ENCODE measurements around the gene CCDC92B. TPM values are rescaled to one million over a fixed set of nuclear protein-coding genes. Genes with fewer than 3 reads are reported as not detected.
A peak's percentile ranks its signal among the peaks of the same experiment; 100 is the strongest.

Gene CCDC92B
- total and polyA plus RNA-seq, 2 of the 13 experiments (the other 11 are each of a cell fraction or from before 2014, with no cell fraction given), result not detected

DNA sequence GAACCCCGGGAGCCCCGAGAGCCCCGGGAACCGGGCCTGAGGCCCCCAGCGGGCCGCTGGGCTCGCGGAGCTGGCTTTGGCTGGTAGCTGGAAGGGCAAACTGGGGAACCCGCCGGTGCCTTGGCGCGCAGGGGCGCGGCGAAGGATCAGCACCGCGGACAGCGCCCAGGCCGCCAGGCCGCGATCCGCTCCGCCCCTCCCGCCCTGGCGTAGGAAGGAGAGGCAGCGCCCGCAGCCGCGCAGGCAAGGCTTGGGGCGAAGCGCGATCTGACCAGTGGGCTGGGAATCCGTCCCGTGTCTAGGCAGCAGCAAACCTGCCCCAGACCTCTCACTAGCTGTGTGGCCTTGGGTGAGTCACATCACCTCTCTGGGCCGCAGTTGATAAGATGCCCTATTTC, 331 bp upstream of the CCDC92B start (continued):
- TF ChIP-seq PPARG (CRISPR knock-in tag; conservative IDR thresholded peaks at IDR 0.05), result peak; percentile 77
- TF ChIP-seq, protein P1, sequence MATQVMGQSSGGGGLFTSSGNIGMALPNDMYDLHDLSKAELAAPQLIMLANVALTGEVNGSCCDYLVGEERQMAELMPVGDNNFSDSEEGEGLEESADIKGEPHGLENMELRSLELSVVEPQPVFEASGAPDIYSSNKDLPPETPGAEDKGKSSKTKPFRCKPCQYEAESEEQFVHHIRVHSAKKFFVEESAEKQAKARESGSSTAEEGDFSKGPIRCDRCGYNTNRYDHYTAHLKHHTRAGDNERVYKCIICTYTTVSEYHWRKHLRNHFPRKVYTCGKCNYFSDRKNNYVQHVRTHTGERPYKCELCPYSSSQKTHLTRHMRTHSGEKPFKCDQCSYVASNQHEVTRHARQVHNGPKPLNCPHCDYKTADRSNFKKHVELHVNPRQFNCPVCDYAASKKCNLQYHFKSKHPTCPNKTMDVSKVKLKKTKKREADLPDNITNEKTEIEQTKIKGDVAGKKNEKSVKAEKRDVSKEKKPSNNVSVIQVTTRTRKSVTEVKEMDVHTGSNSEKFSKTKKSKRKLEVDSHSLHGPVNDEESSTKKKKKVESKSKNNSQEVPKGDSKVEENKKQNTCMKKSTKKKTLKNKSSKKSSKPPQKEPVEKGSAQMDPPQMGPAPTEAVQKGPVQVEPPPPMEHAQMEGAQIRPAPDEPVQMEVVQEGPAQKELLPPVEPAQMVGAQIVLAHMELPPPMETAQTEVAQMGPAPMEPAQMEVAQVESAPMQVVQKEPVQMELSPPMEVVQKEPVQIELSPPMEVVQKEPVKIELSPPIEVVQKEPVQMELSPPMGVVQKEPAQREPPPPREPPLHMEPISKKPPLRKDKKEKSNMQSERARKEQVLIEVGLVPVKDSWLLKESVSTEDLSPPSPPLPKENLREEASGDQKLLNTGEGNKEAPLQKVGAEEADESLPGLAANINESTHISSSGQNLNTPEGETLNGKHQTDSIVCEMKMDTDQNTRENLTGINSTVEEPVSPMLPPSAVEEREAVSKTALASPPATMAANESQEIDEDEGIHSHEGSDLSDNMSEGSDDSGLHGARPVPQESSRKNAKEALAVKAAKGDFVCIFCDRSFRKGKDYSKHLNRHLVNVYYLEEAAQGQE (IDR thresholded peaks at IDR 0.05; ENCODE audit: borderline replicate concordance in 1 of 2, low read depth in 1 of 2, low read length in 2 of 2), result peak; percentile 99 to 100
- 0 out of 2 replicates have a peak, but pooled peaks have one; percentile 64 for TF ChIP-seq ZNF737 (CRISPR knock-in tag; IDR thresholded peaks at IDR 0.05; ENCODE audit: borderline replicate concordance)
- TF ChIP-seq CC2D1A (CRISPR knock-in tag; IDR thresholded peaks at IDR 0.05), result no peak
- TF ChIP-seq ZSCAN20 (CRISPR knock-in tag; IDR thresholded peaks at IDR 0.05; ENCODE audit: borderline replicate concordance), result peak; percentile 99
- peak; percentile 96 for TF ChIP-seq KLF12 (CRISPR knock-in tag; IDR thresholded peaks at IDR 0.05; ENCODE audit: borderline replicate concordance)
- TF ChIP-seq RXRA (CRISPR knock-in tag; IDR thresholded peaks at IDR 0.05), result peak; percentile 72
- 0 out of 2 replicates have a peak, but pooled peaks have one; percentile 34 for TF ChIP-seq ZNF101 (CRISPR knock-in tag; IDR thresholded peaks at IDR 0.05; ENCODE audit: borderline replicate concordance, low read depth)
- TF ChIP-seq ZNF30 (CRISPR knock-in tag; IDR thresholded peaks at IDR 0.05), result peak; percentile 91; the same call in 1 of the 2 replicates
- peak; percentile 82 for TF ChIP-seq ZNF878 (CRISPR knock-in tag; IDR thresholded peaks at IDR 0.05)
- peak; percentile 48; the same call in 1 of the 2 replicates for TF ChIP-seq TAF1 (CRISPR knock-in tag; IDR thresholded peaks at IDR 0.05)
- TF ChIP-seq, protein P2, sequence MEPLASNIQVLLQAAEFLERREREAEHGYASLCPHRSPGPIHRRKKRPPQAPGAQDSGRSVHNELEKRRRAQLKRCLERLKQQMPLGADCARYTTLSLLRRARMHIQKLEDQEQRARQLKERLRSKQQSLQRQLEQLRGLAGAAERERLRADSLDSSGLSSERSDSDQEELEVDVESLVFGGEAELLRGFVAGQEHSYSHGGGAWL (CRISPR knock-in tag; IDR thresholded peaks at IDR 0.05), result peak; percentile 99
- peak; percentile 99 for TF ChIP-seq WIZ (CRISPR knock-in tag; IDR thresholded peaks at IDR 0.05)
- TF ChIP-seq, protein P3, sequence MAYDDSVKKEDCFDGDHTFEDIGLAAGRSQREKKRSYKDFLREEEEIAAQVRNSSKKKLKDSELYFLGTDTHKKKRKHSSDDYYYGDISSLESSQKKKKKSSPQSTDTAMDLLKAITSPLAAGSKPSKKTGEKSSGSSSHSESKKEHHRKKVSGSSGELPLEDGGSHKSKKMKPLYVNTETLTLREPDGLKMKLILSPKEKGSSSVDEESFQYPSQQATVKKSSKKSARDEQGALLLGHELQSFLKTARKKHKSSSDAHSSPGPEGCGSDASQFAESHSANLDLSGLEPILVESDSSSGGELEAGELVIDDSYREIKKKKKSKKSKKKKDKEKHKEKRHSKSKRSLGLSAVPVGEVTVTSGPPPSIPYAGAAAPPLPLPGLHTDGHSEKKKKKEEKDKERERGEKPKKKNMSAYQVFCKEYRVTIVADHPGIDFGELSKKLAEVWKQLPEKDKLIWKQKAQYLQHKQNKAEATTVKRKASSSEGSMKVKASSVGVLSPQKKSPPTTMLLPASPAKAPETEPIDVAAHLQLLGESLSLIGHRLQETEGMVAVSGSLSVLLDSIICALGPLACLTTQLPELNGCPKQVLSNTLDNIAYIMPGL (CRISPR knock-in tag; IDR thresholded peaks at IDR 0.05; ENCODE audit: borderline replicate concordance in 1 of 2, low read depth in 1 of 2), result peak in 1 of 2 experiments; percentile 63; a peak in 1 of 4 replicates
- no peak for TF ChIP-seq GTF3A (CRISPR knock-in tag; conservative IDR thresholded peaks at IDR 0.05)
- TF ChIP-seq SUZ12 (IDR thresholded peaks at IDR 0.05; ENCODE audit: low read depth, low read length), result no peak
- peak; percentile 62 for TF ChIP-seq ZNF317 (CRISPR knock-in tag; IDR thresholded peaks at IDR 0.05)
- no peak for TF ChIP-seq ZNF24 (IDR thresholded peaks at IDR 0.05)
- TF ChIP-seq TEAD2 (CRISPR knock-in tag; IDR thresholded peaks at IDR 0.05), result peak; percentile 94
- peak; percentile 93 for TF ChIP-seq ZNF333 (CRISPR knock-in tag; IDR thresholded peaks at IDR 0.05; ENCODE audit: borderline replicate concordance)
- peak; percentile 96; the same call in 1 of the 2 replicates for TF ChIP-seq ZNF891 (CRISPR knock-in tag; IDR thresholded peaks at IDR 0.05)
- TF ChIP-seq ELF1 (CRISPR knock-in tag; IDR thresholded peaks at IDR 0.05), result no peak
- no peak for TF ChIP-seq ZNF713 (CRISPR knock-in tag; IDR thresholded peaks at IDR 0.05)
- TF ChIP-seq GLI4 (CRISPR knock-in tag; IDR thresholded peaks at IDR 0.05; ENCODE audit: borderline replicate concordance), result peak; percentile 94
- TF ChIP-seq PRPF4 (IDR thresholded peaks at IDR 0.05; ENCODE audit: low read depth, low read length, poor library complexity, severe bottlenecking), result no peak
- peak; percentile 97 for TF ChIP-seq ZFP90 (CRISPR knock-in tag; IDR thresholded peaks at IDR 0.05; ENCODE audit: borderline replicate concordance)
